Measurements from ENCODE around the gene XYLT1.

XYLT1 gene

GRCh38 chr16:17227278-17227677 lies 243.5 kb downstream of the XYLT1 start:
- TF ChIP-seq CTCF (IDR thresholded peaks at IDR 0.05; ENCODE audit: insufficient read depth, low read depth, low read length, missing control alignments) = no peak
- DNase-seq (ENCODE audit: low read depth) = no peak

GRCh38 chr16:17225541-17225940 lies 245.2 kb downstream of the XYLT1 start:
- no peak overlapping the region for H3K4me3 ChIP-seq (ENCODE audit: low read depth, low read length)
- no peak for TF ChIP-seq CTCF (IDR thresholded peaks at IDR 0.05; ENCODE audit: insufficient read depth, low read depth, low read length, missing control alignments)
- DNase-seq (ENCODE audit: low read depth) = no peak

More at GRCh38 chr16:17227278-17227677, 243.5 kb downstream of the XYLT1 start:
- no peak overlapping the region for H3K4me3 ChIP-seq (ENCODE audit: low read depth, low read length)

- DNase-seq (ENCODE audit: low read depth) = peak; percentile 11
- no peak for TF ChIP-seq CTCF (IDR thresholded peaks at IDR 0.05; ENCODE audit: insufficient read depth, low read depth, low read length, missing control alignments)
These were observed 245.9 kb downstream of the XYLT1 start for GRCh38 chr16:17224879-17225281.

GRCh38 chr16:17224350-17224749 lies 246.4 kb downstream of the XYLT1 start:
- TF ChIP-seq CTCF (IDR thresholded peaks at IDR 0.05; ENCODE audit: insufficient read depth, low read depth, low read length, missing control alignments) = no peak
- no peak for DNase-seq (ENCODE audit: low read depth)
- no peak overlapping the region for H3K4me3 ChIP-seq (ENCODE audit: low read depth, low read length)

More at GRCh38 chr16:17224879-17225281, 245.9 kb downstream of the XYLT1 start:
- H3K4me3 ChIP-seq (ENCODE audit: low read depth, low read length) = no peak overlapping the region

GRCh38 chr16:17223576-17223975 lies 247.2 kb downstream of the XYLT1 start:
- no peak for TF ChIP-seq CTCF (IDR thresholded peaks at IDR 0.05; ENCODE audit: insufficient read depth, low read depth, low read length, missing control alignments)
- DNase-seq (ENCODE audit: low read depth) = no peak
- no peak overlapping the region for H3K4me3 ChIP-seq (ENCODE audit: low read depth, low read length)

- no peak for DNase-seq (ENCODE audit: low read depth)
- TF ChIP-seq CTCF (IDR thresholded peaks at IDR 0.05; ENCODE audit: insufficient read depth, low read depth, low read length, missing control alignments) = no peak
- no peak overlapping the region for H3K4me3 ChIP-seq (ENCODE audit: low read depth, low read length)
These were observed 247.8 kb downstream of the XYLT1 start for GRCh38 chr16:17222871-17223401.

- TF ChIP-seq CTCF (IDR thresholded peaks at IDR 0.05; ENCODE audit: insufficient read depth, low read depth, low read length, missing control alignments) = no peak
- H3K4me3 ChIP-seq (ENCODE audit: low read depth, low read length) = no peak overlapping the region
- DNase-seq (ENCODE audit: low read depth) = no peak
These were observed 250.8 kb downstream of the XYLT1 start for GRCh38 chr16:17219991-17220390.

All from GM12865 (cell line).